A673 (cell line): Measurements from ENCODE around the gene NLRC5.

Experiments used
- CTCF ChIP-seq: fragments of 300-800, 200-600 bp; sonication (generic); conservative IDR thresholded peaks from 2 replicates; pipeline ENCODE4 v1.5.1; 2017; ENCODE audit warnings: low read depth, mild to moderate bottlenecking, antibody characterized with exemption, low read length, moderate library complexity, mixed read lengths
- EZH2 ChIP-seq: fragments of 200-600 bp; sonication (generic); IDR thresholded peaks from 2 replicates; pipeline ENCODE4 v1.6.1; 2017; ENCODE audit warnings: borderline replicate concordance, low read depth, mild to moderate bottlenecking, mixed read lengths, antibody characterized with exemption, low read length; ENCODE audit not compliant: poor library complexity, severe bottlenecking

- TF ChIP-seq CTCF, result no peak
- TF ChIP-seq EZH2, result no peak
These were observed 19.6 kb upstream of the NLRC5 start for GRCh38 chr16:56969769-56970168.
